Fibroblast of lung (primary cell): ENCODE data around the gene HYCC1.

Source experiments
- CTCF ChIP-seq, 2 donors: IDR thresholded peaks in 1 of 2; conservative IDR thresholded peaks in 1 of 2; 1 replicate in 1 of 2; 2 replicates in 1 of 2; pipeline ENCODE4 v1.5.1; 2011 to 2012; ENCODE audit warnings: low read length in 2 of 2, control low read depth in 1 of 2, inconsistent platforms in 1 of 2, low read depth in 1 of 2, mild to moderate bottlenecking in 1 of 2
- EZH2 ChIP-seq: IDR thresholded peaks from 2 replicates; pipeline ENCODE4 v1.5.1; 2012; ENCODE audit warnings: low read length, control low read depth, mild to moderate bottlenecking; ENCODE audit errors: missing control alignments

- TF ChIP-seq CTCF (conservative IDR thresholded peaks at IDR 0.05 in 1 of 2, IDR thresholded peaks at IDR 0.05 in 1 of 2; ENCODE audit: low read depth in 1 of 2, low read length in 2 of 2) = no peak
- no peak for TF ChIP-seq EZH2
These were observed 1.7 kb downstream of the HYCC1 start for GRCh38 chr7:23012186-23012585.
